ENCODE data around the gene HELZ.
"Not testable (repeated sequence)": the region's sequence is repeated elsewhere in the genome, so short reads cannot be mapped to it uniquely, and the experiment has no call there.

The HELZ gene

GRCh38 chr17:67256075-67256732, 11.2 kb upstream of the HELZ start:
- TF ChIP-seq ZNF274 (IDR thresholded peaks at IDR 0.05; ENCODE audit: low read depth, low read length) = no peak
- H3K4me3 ChIP-seq (ENCODE audit: low read length) = no peak overlapping the region

DNA sequence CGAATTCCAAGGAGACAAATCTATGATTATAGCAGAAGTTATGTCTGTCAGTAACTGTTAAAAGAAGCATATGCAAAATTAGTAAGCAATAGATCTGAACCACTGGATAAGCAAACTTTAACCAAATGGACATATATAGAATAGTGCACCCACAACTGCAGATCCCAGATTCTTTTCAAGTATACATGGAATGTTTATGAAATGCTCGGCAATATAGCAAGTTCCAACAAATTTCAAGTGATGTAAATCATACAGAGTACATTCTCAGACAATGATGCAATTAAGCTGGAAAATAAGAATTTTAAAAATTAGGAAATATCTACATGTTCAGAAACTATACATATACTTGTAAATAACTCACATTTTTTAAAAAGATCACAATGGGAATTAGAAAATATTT, 8.4 kb upstream of the HELZ start:
- TF ChIP-seq ZNF274 (IDR thresholded peaks at IDR 0.05; ENCODE audit: low read depth, low read length) = no peak

GRCh38 chr17:67251586-67251985, 6.6 kb upstream of the HELZ start:
- not testable (repeated sequence) for H3K4me3 ChIP-seq (ENCODE audit: low read length)

More for the DNA sequence above, 8.4 kb upstream of the HELZ start:
- H3K4me3 ChIP-seq (ENCODE audit: low read length) = no peak overlapping the region

DNA sequence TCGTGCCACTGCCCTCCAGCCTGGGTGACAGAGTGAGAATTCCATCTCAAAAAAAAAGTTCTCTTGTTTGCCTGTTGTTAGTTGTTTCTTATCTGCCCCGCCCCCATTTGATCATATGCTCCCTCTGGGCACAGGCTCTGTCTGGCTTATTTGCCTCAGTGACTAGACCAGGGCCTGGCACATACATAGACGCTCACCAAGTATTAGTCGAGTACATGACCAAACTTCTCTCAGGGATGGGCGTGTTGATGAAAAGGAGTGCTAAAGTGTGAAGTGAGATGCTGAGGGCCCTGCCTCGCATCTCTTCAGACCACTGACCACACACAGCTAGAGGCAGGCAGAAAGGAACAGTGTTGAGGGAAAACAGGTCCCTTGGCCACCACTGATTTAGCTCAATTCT, 3.3 kb upstream of the HELZ start:
- TF ChIP-seq ZNF274 (IDR thresholded peaks at IDR 0.05; ENCODE audit: low read depth, low read length) = no peak
- H3K4me3 ChIP-seq (ENCODE audit: low read length) = no peak overlapping the region

GRCh38 chr17:67247416-67247900, 2.5 kb upstream of the HELZ start:
- TF ChIP-seq ZNF274 (IDR thresholded peaks at IDR 0.05; ENCODE audit: low read depth, low read length) = no peak
- no peak overlapping the region for H3K4me3 ChIP-seq (ENCODE audit: low read length)

- H3K4me3 ChIP-seq (ENCODE audit: low read length) = no peak overlapping the region; the same call in 1 of the 2 replicates
Observed at GRCh38 chr17:67246653-67247415, 1.8 kb upstream of the HELZ start.

GRCh38 chr17:67246403-67246652, 1.3 kb upstream of the HELZ start:
- TF ChIP-seq ZNF274 (IDR thresholded peaks at IDR 0.05; ENCODE audit: low read depth, low read length) = no peak
- peak overlapping the region; percentile 94 for H3K4me3 ChIP-seq (ENCODE audit: low read length)

More at GRCh38 chr17:67246653-67247415, 1.8 kb upstream of the HELZ start:
- TF ChIP-seq ZNF274 (IDR thresholded peaks at IDR 0.05; ENCODE audit: low read depth, low read length) = no peak

DNA sequence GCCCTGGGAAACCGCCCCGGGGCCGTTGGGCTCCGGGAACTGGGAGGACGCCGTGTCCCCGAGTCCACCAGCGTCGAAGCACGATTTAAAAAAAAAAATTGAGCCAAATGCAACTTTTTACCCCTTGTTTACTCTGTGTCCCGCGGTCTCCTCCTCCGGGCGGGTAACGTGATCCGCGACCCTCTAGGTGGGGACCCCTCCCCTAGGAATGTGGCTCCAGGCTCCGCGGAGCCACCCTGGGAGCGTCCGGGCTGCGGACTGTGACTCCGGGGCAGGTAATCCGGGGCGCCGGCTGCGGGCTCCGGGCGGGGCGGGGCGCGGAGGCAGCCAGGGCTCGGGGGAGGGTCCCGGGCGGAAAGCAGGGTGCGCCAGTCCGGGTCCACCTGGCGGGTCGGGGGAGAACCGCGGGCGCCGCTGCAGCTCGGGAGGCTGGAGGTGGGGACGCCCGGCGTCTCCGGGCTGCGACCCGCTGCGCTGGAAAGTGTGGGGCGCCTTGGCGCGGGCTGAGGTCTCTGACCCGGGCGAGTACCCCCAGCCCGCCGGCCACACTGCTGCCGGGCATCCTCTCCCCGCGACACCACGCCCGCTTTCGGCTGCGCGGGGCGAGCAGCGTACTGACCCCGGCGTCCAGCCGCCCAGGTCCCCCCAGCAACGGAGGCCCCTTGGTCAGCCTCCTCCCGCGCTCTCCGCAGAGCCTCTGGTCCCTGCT, 852 bp upstream of the HELZ start:
- no peak for TF ChIP-seq ZNF274 (IDR thresholded peaks at IDR 0.05; ENCODE audit: low read depth, low read length)
- H3K4me3 ChIP-seq (ENCODE audit: low read length) = peak overlapping the region; percentile 94

GRCh38 chr17:67244431-67245072, 444 bp downstream of the HELZ start:
- peak overlapping the region; percentile 94 for H3K4me3 ChIP-seq (ENCODE audit: low read length)
- TF ChIP-seq ZNF274 (IDR thresholded peaks at IDR 0.05; ENCODE audit: low read depth, low read length) = no peak

- H3K4me3 ChIP-seq (ENCODE audit: low read length) = peak overlapping the region; percentile 94; the same call in 1 of the 2 replicates
- no peak for TF ChIP-seq ZNF274 (IDR thresholded peaks at IDR 0.05; ENCODE audit: low read depth, low read length)
Observed at GRCh38 chr17:67243284-67243683, 1.7 kb downstream of the HELZ start.

DNA sequence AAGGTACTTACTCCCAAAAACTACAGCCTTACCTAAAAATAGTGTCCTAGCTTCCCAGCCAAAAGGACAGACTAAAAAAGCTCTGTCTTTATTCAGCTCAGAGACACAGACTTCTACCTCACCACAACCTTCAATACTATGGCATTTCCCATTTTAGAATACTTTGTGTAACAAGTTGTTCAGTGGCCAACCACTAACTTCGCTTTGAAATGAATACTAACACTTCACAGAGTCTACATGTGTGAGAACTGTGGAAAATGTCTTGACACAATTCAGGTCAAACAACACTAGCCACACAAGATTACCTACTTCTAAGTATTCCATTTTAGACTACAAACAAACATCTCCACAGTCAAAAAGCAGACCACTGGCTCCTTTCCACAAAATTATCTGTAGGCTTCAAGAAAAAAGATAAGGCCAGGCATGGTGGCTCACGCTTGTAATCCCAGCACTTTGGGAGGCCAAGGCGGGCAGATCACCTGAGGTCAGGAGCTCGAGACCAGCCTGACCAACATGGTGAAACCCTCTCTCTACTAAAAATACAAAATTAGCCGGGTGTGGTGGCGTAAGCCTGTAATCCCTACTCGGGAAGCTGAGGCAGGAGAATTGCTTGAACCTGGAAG, 3.2 kb downstream of the HELZ start:
- no peak overlapping the region for H3K4me3 ChIP-seq (ENCODE audit: low read length)
- TF ChIP-seq ZNF274 (IDR thresholded peaks at IDR 0.05; ENCODE audit: low read depth, low read length) = no peak

- H3K4me3 ChIP-seq (ENCODE audit: low read length) = no peak overlapping the region
- TF ChIP-seq ZNF274 (IDR thresholded peaks at IDR 0.05; ENCODE audit: low read depth, low read length) = no peak
Observed at GRCh38 chr17:67239597-67239996, 5.4 kb downstream of the HELZ start.

DNA sequence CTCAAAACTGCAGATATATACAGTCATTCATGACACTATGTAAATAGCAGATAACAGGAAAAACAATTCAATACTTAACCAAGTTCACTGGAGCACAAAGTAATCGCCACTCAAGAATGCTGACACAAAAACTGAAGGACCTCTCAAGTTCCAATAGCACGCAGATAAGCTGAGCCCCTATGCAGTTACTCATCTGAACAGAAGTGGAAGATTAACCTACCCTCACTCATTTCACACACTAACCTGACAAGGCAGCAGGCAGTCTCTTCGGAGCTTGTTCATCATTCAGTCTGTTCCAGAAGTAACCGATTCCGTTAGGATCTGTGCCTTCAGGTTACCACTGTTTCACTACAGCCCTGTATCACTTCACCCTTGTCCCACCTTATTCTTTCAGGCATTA, 6.0 kb downstream of the HELZ start:
- no peak overlapping the region for H3K4me3 ChIP-seq (ENCODE audit: low read length)
- no peak for TF ChIP-seq ZNF274 (IDR thresholded peaks at IDR 0.05; ENCODE audit: low read depth, low read length)

GRCh38 chr17:67232441-67232840, 12.6 kb downstream of the HELZ start:
- no peak overlapping the region for H3K4me3 ChIP-seq (ENCODE audit: low read length)
- no peak for TF ChIP-seq ZNF274 (IDR thresholded peaks at IDR 0.05; ENCODE audit: low read depth, low read length)

Measured in GM08714 (cell line).